ENCODE measurements around the gene OPCML.

OPCML gene

GRCh38 chr11:132866783-132867545, 665.3 kb downstream of the OPCML start:
- DNase-seq = no peak

GRCh38 chr11:132865623-132866022, 666.7 kb downstream of the OPCML start:
- no peak for DNase-seq

- no peak for DNase-seq
Measured at GRCh38 chr11:132864811-132865576, 667.3 kb downstream of the OPCML start.

GRCh38 chr11:132862933-132863332, 669.4 kb downstream of the OPCML start:
- no peak for DNase-seq

GRCh38 chr11:132862137-132862536, 670.2 kb downstream of the OPCML start:
- no peak for DNase-seq

GRCh38 chr11:132859306-132859705, 673.0 kb downstream of the OPCML start:
- no peak for DNase-seq

- DNase-seq = no peak
Measured at GRCh38 chr11:132858223-132858622, 674.1 kb downstream of the OPCML start.

- no peak for DNase-seq
Measured at GRCh38 chr11:132856032-132856431, 676.3 kb downstream of the OPCML start.

- DNase-seq = no peak
Measured at GRCh38 chr11:132855516-132855915, 676.8 kb downstream of the OPCML start.

- no peak for DNase-seq
Measured at GRCh38 chr11:132853886-132854285, 678.4 kb downstream of the OPCML start.

- no peak for DNase-seq
Measured at GRCh38 chr11:132852361-132852760, 679.9 kb downstream of the OPCML start.

- no peak for DNase-seq
Measured at GRCh38 chr11:132851247-132851646, 681.1 kb downstream of the OPCML start.

- no peak for DNase-seq
Measured at GRCh38 chr11:132850266-132850665, 682.0 kb downstream of the OPCML start.

- no peak for DNase-seq
Measured at GRCh38 chr11:132848336-132848735, 684.0 kb downstream of the OPCML start.

GRCh38 chr11:132846075-132846474, 686.2 kb downstream of the OPCML start:
- no peak for DNase-seq

- DNase-seq = no peak
Measured at GRCh38 chr11:132844956-132845696, 687.2 kb downstream of the OPCML start.

- DNase-seq = no peak
Measured at GRCh38 chr11:132840660-132841059, 691.6 kb downstream of the OPCML start.

GRCh38 chr11:132840191-132840590, 692.1 kb downstream of the OPCML start:
- no peak for DNase-seq

GRCh38 chr11:132839236-132839945, 692.9 kb downstream of the OPCML start:
- DNase-seq = no peak

- DNase-seq = no peak
Measured at GRCh38 chr11:132838627-132839026, 693.7 kb downstream of the OPCML start.

GRCh38 chr11:132831272-132831671, 701.0 kb downstream of the OPCML start:
- DNase-seq = no peak

- no peak for DNase-seq
Measured at GRCh38 chr11:132824642-132825041, 707.7 kb downstream of the OPCML start.

GRCh38 chr11:132822276-132822675, 710.0 kb downstream of the OPCML start:
- no peak for DNase-seq

All from stimulated activated CD4-positive, alpha-beta T cell treated with anti-CD3 and anti-CD28 coated beads, Interleukin-4, amount 100 ng/mL, for 24 hours (primary cell).